H1 (cell line): ENCODE measurements around the gene AP3M1. TPM values are rescaled to one million over a fixed set of nuclear protein-coding genes. Genes with fewer than 3 reads are reported as not detected.

Experiments
- CTCF ChIA-PET: fragments of 300-600 bp; sonication (Branson Sonifier 250); formaldehyde crosslinking; loops from one replicate; lab custom pipeline; 2021; ENCODE audit not compliant: partially characterized antibody; lab: Charles Lee
- POLR2A ChIA-PET: fragments of 300-600 bp; sonication (Branson Sonifier 250); formaldehyde crosslinking; loops from one replicate; lab custom pipeline; 2021; ENCODE audit warnings: inconsistent platforms; ENCODE audit not compliant: partially characterized antibody; lab: Charles Lee
- DNase-seq, 2 experiments: peaks; one replicate each; pipeline versions ENCODE4 v3.0.0 to v3.0.0-alpha.2; 2010 to 2022; ENCODE audit warnings: low spot score in 2 of 2, low read depth in 1 of 2, mixed read lengths in 1 of 2
- FAIRE-seq: peaks from 2 replicates; lab custom pipeline; 2011; peaks lifted over from hg19 to GRCh38; lab: Jason Lieb, UNC
- H2AFZ ChIP-seq: 2 replicates; pipeline ENCODE4 v1.8.1; 2012; ENCODE audit warnings: low read length, inconsistent platforms
- H2AK5ac ChIP-seq: 2 replicates; pipeline ENCODE4 v1.6.1; 2013; ENCODE audit warnings: low read depth, low read length
- H2BK120ac ChIP-seq: replicated peaks from 2 replicates; pipeline ENCODE3; 2013; ENCODE audit warnings: low read depth, low read length, inconsistent platforms
- H2BK12ac ChIP-seq: 2 replicates; pipeline ENCODE4 v1.6.1; 2013; ENCODE audit warnings: low read depth, low read length
- H2BK15ac ChIP-seq: 2 replicates; pipeline ENCODE4 v1.6.1; 2013; ENCODE audit warnings: low read length
- H2BK20ac ChIP-seq: 2 replicates; pipeline ENCODE4 v1.6.1; 2013; ENCODE audit warnings: low read length
- H2BK5ac ChIP-seq: 2 replicates; pipeline ENCODE4 v1.6.1; 2013; ENCODE audit warnings: low read depth, low read length
- H3K14ac ChIP-seq: 2 replicates; pipeline ENCODE4 v1.6.1; 2013; ENCODE audit warnings: inconsistent platforms; ENCODE audit not compliant: insufficient read length
- H3K18ac ChIP-seq: 2 replicates; pipeline ENCODE4 v1.6.1; 2013; ENCODE audit warnings: low read length; ENCODE audit errors: extremely low read depth
- H3K23ac ChIP-seq: 2 replicates; pipeline ENCODE4 v1.6.1; 2013; ENCODE audit warnings: inconsistent platforms; ENCODE audit not compliant: insufficient read length
- H3K23me2 ChIP-seq: 2 replicates; pipeline ENCODE4 v1.6.1; 2013; ENCODE audit warnings: low read depth, low read length
- H3K27ac ChIP-seq: 2 replicates; pipeline ENCODE4 v1.6.1; 2011; ENCODE audit warnings: low read depth, low read length, inconsistent platforms
- H3K27me3 ChIP-seq, 4 experiments: replicated peaks in 1 of 4; 1 replicate in 1 of 4; 2 replicates in 3 of 4; pipeline versions ENCODE4 v1.6.1 to v1.8.1; 2011 to 2013; ENCODE audit warnings: low read length in 3 of 4, mild to moderate bottlenecking in 3 of 4, inconsistent platforms in 2 of 4, mixed read lengths in 2 of 4, moderate library complexity in 1 of 4; ENCODE audit not compliant: control insufficient read depth in 3 of 4, insufficient read depth in 3 of 4; ENCODE audit errors: extremely low read depth in 1 of 4
- H3K36me3 ChIP-seq, 4 experiments: 2 replicates each; pipeline versions ENCODE4 v1.6.1 to v1.8.1; 2011 to 2013; ENCODE audit warnings: mild to moderate bottlenecking in 4 of 4, low read length in 3 of 4, moderate library complexity in 2 of 4, control low read depth in 1 of 4, inconsistent platforms in 1 of 4; ENCODE audit not compliant: insufficient read depth in 4 of 4, control insufficient read depth in 2 of 4
- H3K4ac ChIP-seq: replicated peaks from 2 replicates; pipeline ENCODE3; 2013; ENCODE audit warnings: low read length, low read depth, mixed read lengths, inconsistent platforms; ENCODE audit not compliant: insufficient read length
- H3K4me1 ChIP-seq, 4 experiments: replicated peaks in 1 of 4; 1 replicate in 1 of 4; 2 replicates in 3 of 4; pipeline versions ENCODE4 v1.6.1 to v1.8.1; 2011 to 2013; ENCODE audit warnings: low read length in 3 of 4, inconsistent platforms in 2 of 4, mixed read lengths in 1 of 4; ENCODE audit not compliant: insufficient read depth in 4 of 4, control insufficient read depth in 3 of 4
- H3K4me2 ChIP-seq, 2 experiments: 2 replicates each; pipeline versions ENCODE4 v1.6.1 to v1.8.1; 2011 to 2013; ENCODE audit warnings: low read depth in 2 of 2, low read length in 2 of 2, control low read depth in 1 of 2, inconsistent platforms in 1 of 2, mild to moderate bottlenecking in 1 of 2; ENCODE audit not compliant: insufficient read depth in 1 of 2
- H3K4me3 ChIP-seq, 4 experiments: fragments of 200-600, 300-600 bp in 1 of 4; sonication (generic), shearing (Covaris generic), sonication (Bioruptor Twin) in 1 of 4; 2 replicates each; pipeline versions ENCODE4 v1.5.1 to v1.8.1; 2011 to 2016; ENCODE audit warnings: low read length in 4 of 4, low read depth in 3 of 4, control low read depth in 2 of 4, inconsistent platforms in 2 of 4, mild to moderate bottlenecking in 2 of 4, mixed read lengths in 1 of 4, moderate library complexity in 1 of 4; ENCODE audit not compliant: insufficient read depth in 2 of 4; ENCODE audit errors: extremely low read depth in 1 of 4
- H3K56ac ChIP-seq: replicated peaks from 2 replicates; pipeline ENCODE3; 2013; ENCODE audit warnings: low read depth, mild to moderate bottlenecking, mixed read lengths, low read length, inconsistent platforms; ENCODE audit not compliant: insufficient read length
- H3K79me1 ChIP-seq: 2 replicates; pipeline ENCODE4 v1.6.1; 2013; ENCODE audit warnings: low read depth, low read length, control low read depth
- H3K79me2 ChIP-seq, 2 experiments: 2 replicates each; pipeline versions ENCODE4 v1.6.1 to v1.8.1; 2012 to 2013; ENCODE audit warnings: low read length in 2 of 2, mild to moderate bottlenecking in 2 of 2, inconsistent platforms in 1 of 2; ENCODE audit not compliant: insufficient read depth in 2 of 2, control insufficient read depth in 1 of 2
- H3K9ac ChIP-seq, 4 experiments: replicated peaks in 1 of 4; 1 replicate in 1 of 4; 2 replicates in 3 of 4; pipeline versions ENCODE4 v1.6.1 to v1.8.1; 2011 to 2013; ENCODE audit warnings: low read depth in 3 of 4, low read length in 3 of 4, control low read depth in 2 of 4, mild to moderate bottlenecking in 2 of 4, moderate library complexity in 2 of 4, inconsistent platforms in 1 of 4; ENCODE audit errors: extremely low read depth in 1 of 4
- H3K9me3 ChIP-seq, 2 experiments: 2 replicates each; pipeline versions ENCODE4 v1.6.1 to v1.8.1; 2012 to 2013; ENCODE audit warnings: mild to moderate bottlenecking in 2 of 2, moderate library complexity in 2 of 2, control low read depth in 1 of 2, inconsistent platforms in 1 of 2, low read depth in 1 of 2, low read length in 1 of 2, mixed read lengths in 1 of 2; ENCODE audit not compliant: insufficient read depth in 2 of 2
- H4K20me1 ChIP-seq, 2 experiments: replicated peaks in 1 of 2; 2 replicates each; pipeline versions ENCODE3 to v1.8.1; 2011 to 2013; ENCODE audit warnings: inconsistent platforms in 2 of 2, low read length in 2 of 2, mild to moderate bottlenecking in 1 of 2; ENCODE audit not compliant: insufficient read depth in 2 of 2, control insufficient read depth in 1 of 2
- H4K5ac ChIP-seq: 2 replicates; pipeline ENCODE4 v1.6.1; 2013; ENCODE audit warnings: low read length, low read depth, mixed read lengths, inconsistent platforms; ENCODE audit not compliant: insufficient read length
- H4K8ac ChIP-seq: 2 replicates; pipeline ENCODE4 v1.8.0; 2013; ENCODE audit warnings: mild to moderate bottlenecking, moderate library complexity, low read length, inconsistent platforms; ENCODE audit not compliant: insufficient read depth; ENCODE audit errors: extremely low read depth
- H4K91ac ChIP-seq: replicated peaks from 2 replicates; pipeline ENCODE3; 2013; ENCODE audit warnings: low read length, mixed read lengths, inconsistent platforms; ENCODE audit not compliant: insufficient read length
- EZH2 ChIP-seq: fragments of 200-600 bp; sonication (generic); IDR thresholded peaks from 2 replicates; pipeline ENCODE4 v1.7.1; 2012; ENCODE audit warnings: low read depth, mild to moderate bottlenecking, moderate library complexity, low read length, inconsistent platforms; ENCODE audit not compliant: severe bottlenecking
- HDAC6 ChIP-seq: IDR thresholded peaks from one replicate; pipeline ENCODE4 v1.7.1; 2012; ENCODE audit warnings: low read depth, mild to moderate bottlenecking, inconsistent platforms, low read length, moderate library complexity
- JUND ChIP-seq: IDR thresholded peaks from 2 replicates; pipeline ENCODE4 v1.6.1; 2011; ENCODE audit warnings: mild to moderate bottlenecking, improper control_type of control experiment, low read length
- KDM4A ChIP-seq: IDR thresholded peaks from one replicate; pipeline ENCODE4 v1.7.1; 2012; ENCODE audit warnings: low read depth, mild to moderate bottlenecking, moderate library complexity, low read length, inconsistent platforms; ENCODE audit not compliant: severe bottlenecking
- PHF8 ChIP-seq: fragments of 200-600 bp; sonication (generic); conservative IDR thresholded peaks from 2 replicates; pipeline ENCODE4 v1.7.1; 2012; ENCODE audit warnings: low read depth, mild to moderate bottlenecking, inconsistent platforms, low read length, moderate library complexity
- SP1 ChIP-seq: IDR thresholded peaks from 2 replicates; pipeline ENCODE4 v1.6.1; 2011; ENCODE audit warnings: low read depth, low read length
- WGBS, 2 experiments: shearing (Covaris generic) in 1 of 2; methylation state at CpG; one replicate each; pipeline versions ENCODE4 v1.1.6 to v1.1.7; 2013 to 2015; ENCODE audit warnings: low lambda C conversion rate in 2 of 2, mixed read lengths in 2 of 2, inconsistent platforms in 1 of 2, low coverage in 1 of 2, missing lambda C conversion rate in 1 of 2; ENCODE audit not compliant: insufficient replicate concordance in 2 of 2, insufficient coverage in 1 of 2, insufficient read length in 1 of 2; ENCODE audit errors: extremely low coverage in 1 of 2, missing lambda C conversion rate in 1 of 2; 5-methylcytosine and 5-hydroxymethylcytosine counted together
- polyA plus RNA-seq, 7 experiments: library from polyadenylated mRNA; depleted of rRNA in 3 of 7; stranded (reverse) in 5 of 7; unstranded in 2 of 7; fragments of >200 nt in 5 of 7; fragments of 200-250 nt in 2 of 7; gene quantifications; 1 replicate in 5 of 7; 2 replicates in 1 of 7; 4 replicates in 1 of 7; pipeline versions ENCODE4 v1.2.1 to v1.2.3, GENCODE V29; 2011 to 2013; ENCODE audit warnings: missing spikeins in 2 of 7, mixed read lengths in 2 of 7
- total RNA-seq: library from RNA; stranded (reverse); fragmentation: NEBNext Ultra II Directional; extraction: Animal tissue kit (Norgen Biotek cat#: 25700); gene quantifications from 2 replicates; pipeline ENCODE4 v1.2.1, GENCODE V29; 2021
- TF ChIP-seq, protein P1 (sequence below): IDR thresholded peaks from 2 replicates; pipeline ENCODE4 v1.6.1; 2012; ENCODE audit warnings: inconsistent platforms
- TF ChIP-seq, protein P2 (sequence below): IDR thresholded peaks from 2 replicates; pipeline ENCODE4 v1.6.1; 2012; ENCODE audit warnings: inconsistent platforms

AP3M1 gene
- total and polyA plus RNA-seq, 2 of the 8 experiments (the other 6 are each of a cell fraction or from before 2014, with no cell fraction given): 23.9 to 38.9 TPM

DNA sequence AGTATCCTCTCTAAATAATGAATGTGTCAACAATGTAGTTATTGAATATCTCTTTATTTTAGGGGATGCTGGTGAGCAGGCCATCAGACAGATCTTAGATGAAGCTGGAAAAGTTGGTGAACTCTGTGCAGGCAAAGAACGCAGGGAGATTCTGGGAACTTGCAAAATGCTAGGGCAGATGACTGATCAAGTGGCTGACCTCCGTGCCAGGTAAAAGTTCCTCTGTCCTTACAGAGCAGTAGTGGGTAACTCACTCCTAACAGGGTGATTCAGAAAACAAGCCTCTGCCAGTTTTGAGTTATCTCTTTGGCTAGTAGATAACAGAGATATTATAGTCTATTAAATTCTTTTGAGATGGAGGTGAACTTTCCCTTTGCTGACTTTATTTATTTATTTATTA is 67.3 kb downstream of the AP3M1 start:
- POLR2A ChIA-PET: interaction anchor here (1.5 kb wide), 1 partner anchor 27 kb away, joined by 4 read pairs; no protein-coding TSS in a partner anchor
- H4K5ac ChIP-seq: no peak overlapping the region
- no peak for FAIRE-seq

More for the DNA sequence above, 67.3 kb downstream of the AP3M1 start:
- Histone ChIP-seq H3K27ac (no peak overlapping the region), H3K4ac (no peak overlapping the region), H4K20me1 (no peaks in the 10 kb centered on the region), H2BK20ac (no peak overlapping the region), H3K27me3 (no peaks in the 10 kb centered on the region), H3K79me1 (no peaks in the 10 kb centered on the region), H2AFZ (no peak overlapping the region), H3K36me3 (peaks cover 10 to 39% (median 21%) of the 10 kb centered on the region in 4 experiments), H4K8ac (no peak overlapping the region), H3K4me2 (no peak overlapping the region), H2AK5ac (no peak overlapping the region), H3K4me3 (no peak overlapping the region), H3K9ac (no peak overlapping the region), H3K9me3 (no peaks in the 10 kb centered on the region), H2BK12ac (no peak overlapping the region), H3K14ac (no peak overlapping the region), H3K56ac (no peak overlapping the region), H2BK120ac (no peak overlapping the region), H4K91ac (no peak overlapping the region), H3K18ac (no peak overlapping the region), H2BK15ac (no peak overlapping the region), H3K23me2 (no peaks in the 10 kb centered on the region), H3K79me2 (peaks cover 0 to 26% of the 10 kb centered on the region in 2 experiments; a peak in 2 of 4 replicates), H2BK5ac (no peak overlapping the region), H3K23ac (no peak overlapping the region), H3K4me1 (peaks cover 0 to 9% (median 2%) of the 10 kb centered on the region in 4 experiments; a peak in 2 of 7 replicates)
- CTCF ChIA-PET: interaction anchor here (1.0 to 3.4 kb wide), 4 partner anchors 12 to 197 kb away, joined by 4 to 10 read pairs (median 6); no protein-coding TSS in a partner anchor
- DNase-seq: no peak
- TF ChIP-seq, protein P1, sequence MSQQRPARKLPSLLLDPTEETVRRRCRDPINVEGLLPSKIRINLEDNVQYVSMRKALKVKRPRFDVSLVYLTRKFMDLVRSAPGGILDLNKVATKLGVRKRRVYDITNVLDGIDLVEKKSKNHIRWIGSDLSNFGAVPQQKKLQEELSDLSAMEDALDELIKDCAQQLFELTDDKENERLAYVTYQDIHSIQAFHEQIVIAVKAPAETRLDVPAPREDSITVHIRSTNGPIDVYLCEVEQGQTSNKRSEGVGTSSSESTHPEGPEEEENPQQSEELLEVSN: no peak
- TF ChIP-seq HDAC6 (no peak), KDM4A (no peak), PHF8 (no peak), SP1 (no peak), JUND (no peak), EZH2 (no peak)
- TF ChIP-seq, protein P2, sequence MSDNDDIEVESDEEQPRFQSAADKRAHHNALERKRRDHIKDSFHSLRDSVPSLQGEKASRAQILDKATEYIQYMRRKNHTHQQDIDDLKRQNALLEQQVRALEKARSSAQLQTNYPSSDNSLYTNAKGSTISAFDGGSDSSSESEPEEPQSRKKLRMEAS: no peak
- 94% methylated on average over 2 of the region's 2 CpGs; no CpG with 5 or more reads in 1 of the 2 experiments for WGBS, 2 experiments
